ENCODE measurements around the gene LSM14B.

Gene LSM14B

DNA sequence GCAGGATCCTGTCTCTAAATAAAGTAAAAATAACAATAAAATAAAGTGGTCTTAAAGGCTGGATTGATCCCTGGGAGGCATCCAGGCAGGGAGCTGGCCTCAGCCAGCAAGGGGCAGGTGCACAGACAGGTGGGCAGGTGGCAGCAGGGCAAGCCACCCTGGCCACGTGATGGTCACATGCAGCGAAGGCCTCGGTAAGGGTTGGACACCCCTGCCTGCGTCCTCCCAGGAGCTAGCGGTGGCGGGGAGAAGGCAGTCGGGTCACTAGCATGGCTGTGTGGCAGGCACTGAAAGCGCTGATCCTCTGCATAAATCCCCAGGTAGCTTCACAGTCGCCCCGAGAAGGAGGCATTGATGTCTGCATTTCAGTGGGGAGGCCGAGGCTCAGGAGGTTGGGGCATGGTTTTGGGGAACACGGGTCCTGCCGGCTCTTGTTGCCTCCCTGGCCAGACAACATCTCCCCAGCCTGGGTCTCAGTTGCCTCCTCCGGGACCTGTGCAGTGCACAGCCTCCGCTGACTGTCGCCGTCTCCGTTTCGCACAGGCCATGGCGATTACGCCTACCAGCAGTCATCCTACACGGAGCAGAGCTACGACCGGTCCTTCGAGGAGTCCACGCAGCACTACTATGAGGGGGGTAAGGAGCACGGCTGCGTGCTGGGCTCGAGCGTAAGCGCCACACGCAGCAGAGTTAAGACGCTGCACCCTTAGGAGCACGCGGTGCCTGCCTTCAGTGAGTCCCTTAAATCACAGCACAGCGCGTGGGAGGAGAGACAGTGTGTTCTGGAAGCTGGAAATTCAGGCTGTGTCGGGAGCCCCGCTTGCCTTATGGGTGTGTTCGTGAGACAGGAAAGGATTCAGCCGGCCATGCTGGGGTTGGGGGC, 42.8 kb downstream of the LSM14B start:
- DNase-seq: no peak

- no peak for DNase-seq
Measured at GRCh38 chr20:62165762-62166399, 43.6 kb downstream of the LSM14B start.

- no peak for DNase-seq
Measured at GRCh38 chr20:62167474-62167873, 45.2 kb downstream of the LSM14B start.

DNA sequence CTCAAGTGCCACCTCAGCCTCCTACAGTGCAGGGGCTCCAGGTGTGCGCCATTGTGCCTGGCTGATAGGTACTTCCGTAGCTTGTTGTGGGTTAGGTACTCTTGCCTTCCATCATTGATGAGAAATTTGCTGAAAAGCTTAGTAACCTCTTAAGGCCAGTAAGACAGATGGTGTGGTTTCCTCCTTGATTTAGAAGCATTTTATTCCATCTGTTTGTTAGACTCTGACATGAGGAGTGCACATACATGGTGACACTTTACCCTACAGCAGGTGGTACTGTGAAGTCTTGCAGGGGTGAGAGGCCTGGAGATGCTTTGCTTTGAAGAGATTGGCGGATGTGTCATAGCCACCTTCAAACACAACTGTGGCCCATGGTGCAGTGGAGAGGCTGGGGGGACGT, 45.8 kb downstream of the LSM14B start:
- DNase-seq: no peak

GRCh38 chr20:62168890-62169435, 46.7 kb downstream of the LSM14B start:
- no peak for DNase-seq

- DNase-seq: no peak
Measured at GRCh38 chr20:62170536-62170935, 48.3 kb downstream of the LSM14B start.

DNA sequence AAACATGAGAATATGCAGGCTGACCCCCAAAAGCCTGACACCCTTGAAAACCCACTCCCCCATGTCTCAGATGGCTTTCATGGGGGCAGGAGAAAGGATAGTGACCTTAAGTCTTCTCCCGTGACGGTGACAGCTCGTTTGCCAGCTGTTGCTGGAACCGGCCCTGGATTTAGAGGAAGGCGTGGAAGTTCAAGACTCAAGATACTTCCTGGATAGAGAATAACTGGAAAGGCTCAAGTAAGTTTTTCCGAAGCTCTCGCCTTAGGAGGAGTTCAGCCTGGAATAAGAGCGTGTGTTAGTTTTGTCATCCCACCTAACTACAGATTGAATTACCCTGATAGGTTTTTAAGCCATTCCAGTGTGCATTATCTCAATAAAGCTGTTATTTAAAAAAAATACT, 49.0 kb downstream of the LSM14B start:
- DNase-seq: no peak

GRCh38 chr20:62172666-62173065, 50.4 kb downstream of the LSM14B start:
- DNase-seq: no peak

- DNase-seq: no peak
Measured at GRCh38 chr20:62174021-62174804, 51.9 kb downstream of the LSM14B start.

GRCh38 chr20:62174870-62175624, 52.8 kb downstream of the LSM14B start:
- no peak for DNase-seq

DNA sequence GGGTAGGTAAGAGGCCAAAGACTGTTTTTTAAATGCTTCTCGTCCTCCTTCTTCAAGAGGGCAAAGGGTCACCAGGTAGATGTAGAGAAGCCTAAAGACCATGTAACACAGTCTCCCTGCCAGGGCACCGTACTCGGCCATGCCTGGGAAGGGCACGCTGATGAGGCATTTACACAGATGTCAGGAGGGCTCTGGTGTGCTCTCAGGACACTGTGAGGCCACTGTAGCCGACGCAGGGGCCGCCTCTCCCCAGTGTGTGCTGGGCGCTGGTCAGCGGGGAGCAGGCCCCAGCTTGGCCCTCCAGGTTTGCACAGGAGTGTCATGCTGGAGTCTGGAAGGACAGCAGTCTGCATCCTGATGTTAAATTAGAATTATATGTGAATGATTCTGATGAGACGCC, 53.4 kb downstream of the LSM14B start:
- no peak for DNase-seq

DNA sequence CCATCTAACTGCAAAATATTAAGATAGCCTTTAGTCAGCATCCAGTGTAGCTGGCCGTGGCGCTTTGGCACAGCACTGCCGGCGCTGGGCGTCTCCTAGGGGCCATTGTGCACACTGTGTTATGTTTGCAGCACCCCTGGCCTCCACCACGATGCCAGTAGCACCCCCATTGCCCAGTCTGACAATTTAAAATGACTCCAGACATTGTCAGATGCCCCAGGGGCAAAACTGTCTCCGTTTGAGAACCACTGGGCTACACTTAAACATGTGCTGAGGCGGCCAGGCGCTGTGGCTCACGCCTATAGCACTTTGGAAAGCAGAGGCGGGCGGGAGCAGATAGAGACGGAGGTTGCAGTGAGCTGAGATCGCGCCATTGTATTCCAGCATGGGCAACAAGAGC, 54.6 kb downstream of the LSM14B start:
- DNase-seq: no peak

GRCh38 chr20:62177307-62177706, 55.0 kb downstream of the LSM14B start:
- DNase-seq: no peak

DNA sequence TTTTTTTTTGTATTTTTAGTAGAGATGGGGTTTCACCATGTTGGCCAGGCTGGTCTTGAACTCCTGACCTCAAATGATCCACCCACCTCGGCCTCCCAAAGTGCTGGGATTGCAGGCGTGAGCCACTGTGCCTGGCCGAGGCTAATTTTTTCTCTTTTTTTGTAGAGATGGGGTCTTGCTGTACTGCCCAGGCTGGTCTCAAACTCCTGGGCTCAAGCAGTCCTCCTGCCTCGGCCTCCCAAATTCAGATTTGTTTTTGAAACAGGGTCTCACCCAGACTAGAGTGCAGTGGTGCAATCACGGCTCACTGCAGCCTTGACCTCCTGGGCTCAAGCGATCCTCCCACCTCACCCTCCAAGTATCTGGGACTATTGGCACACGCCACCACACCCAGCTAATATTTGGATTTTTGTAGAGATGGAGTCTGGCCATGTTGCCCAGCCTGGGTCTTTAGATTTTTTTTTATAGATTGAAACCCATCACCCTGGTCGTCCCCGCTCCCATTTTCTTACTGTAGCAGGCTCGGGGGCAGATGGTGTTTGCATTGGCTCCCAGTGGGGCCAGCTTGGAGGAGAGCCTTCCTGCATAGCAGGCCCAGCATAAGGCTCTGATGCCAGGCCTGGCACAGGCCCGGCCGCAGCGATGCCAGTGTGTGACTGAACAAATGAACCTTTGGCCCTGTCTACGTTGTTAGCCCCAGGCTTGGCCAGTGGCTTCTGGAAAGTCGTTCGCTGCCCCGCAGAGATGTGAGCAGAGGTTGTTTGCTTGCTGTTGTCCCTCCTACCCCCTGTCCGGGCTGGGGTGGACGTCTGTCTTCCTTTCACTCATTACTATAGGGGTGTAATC, 56.3 kb downstream of the LSM14B start:
- no peak for DNase-seq

DNA sequence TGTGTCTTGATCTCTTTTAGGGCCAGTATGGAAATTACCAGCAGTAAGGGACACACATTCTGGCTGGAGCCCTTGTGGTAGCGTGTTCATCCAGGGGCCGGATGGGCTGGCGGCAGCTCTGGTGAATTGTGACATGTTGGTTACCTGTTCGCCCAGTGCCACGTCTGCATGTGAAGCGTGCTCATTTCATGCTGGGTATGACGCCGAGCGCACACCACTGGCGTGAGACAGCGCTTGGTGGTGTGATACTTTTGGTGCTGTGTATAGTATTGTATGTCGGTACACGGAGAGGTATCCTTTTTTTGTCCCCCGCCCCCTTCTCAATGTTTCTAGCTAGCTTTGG, 56.9 kb downstream of the LSM14B start:
- DNase-seq: no peak

GRCh38 chr20:62181808-62182207, 59.5 kb downstream of the LSM14B start:
- DNase-seq: peak; percentile 29

DNA sequence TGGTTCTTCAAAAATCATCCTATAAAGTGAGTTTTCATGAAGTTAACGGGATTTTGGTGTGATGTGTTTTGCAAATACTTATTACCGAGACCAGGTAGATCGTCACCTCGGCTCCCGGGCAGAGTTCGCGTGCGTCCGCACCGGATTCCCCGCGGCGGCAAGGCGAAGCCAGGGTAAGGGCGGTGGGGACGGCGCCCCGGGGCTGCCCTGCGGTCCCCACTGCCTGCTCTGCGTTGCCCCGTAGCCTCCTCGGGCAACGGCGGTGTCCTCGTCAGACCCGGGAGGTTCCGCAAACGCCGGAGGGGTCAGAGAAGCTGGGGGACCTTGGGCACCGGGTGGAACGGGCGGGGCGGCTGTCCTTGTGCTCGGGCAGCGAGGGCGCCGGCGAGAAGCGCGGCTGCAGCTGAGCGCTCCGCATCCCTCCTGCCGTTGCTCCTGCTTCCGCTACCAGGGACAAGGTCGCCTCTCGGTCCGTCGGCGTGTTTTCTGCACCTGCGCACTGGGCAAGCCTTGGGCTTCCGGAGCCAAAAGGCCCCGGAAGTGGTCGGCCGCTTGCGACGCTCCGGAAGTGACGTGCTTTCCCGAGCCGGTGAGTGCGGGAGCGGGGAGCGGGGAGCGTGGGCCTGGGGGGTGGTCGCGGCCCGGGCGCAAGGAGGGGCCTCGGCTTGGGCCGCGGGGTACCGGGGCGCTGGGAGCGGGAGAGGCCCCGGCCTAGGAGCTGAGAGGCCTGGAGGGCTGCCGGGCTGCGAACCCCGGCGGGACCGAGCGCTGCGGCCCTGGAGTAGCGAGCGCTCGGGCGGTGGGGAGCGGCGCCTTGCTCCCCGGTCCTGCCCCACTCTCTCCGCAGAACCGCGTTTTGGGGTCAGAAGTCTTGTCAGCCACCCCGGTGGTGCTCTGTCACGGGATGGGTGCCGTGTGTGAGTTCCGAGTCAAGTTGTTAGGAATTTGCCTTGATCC, 60.5 kb downstream of the LSM14B start, which contains the start of gene MTG2:
Gene MTG2 (plus strand): TSS at position 560 of the 957 bp plus-strand sequence. CDS start 10,393 bp downstream, outside the sequence.
- DNase-seq: peak; percentile 99

DNA sequence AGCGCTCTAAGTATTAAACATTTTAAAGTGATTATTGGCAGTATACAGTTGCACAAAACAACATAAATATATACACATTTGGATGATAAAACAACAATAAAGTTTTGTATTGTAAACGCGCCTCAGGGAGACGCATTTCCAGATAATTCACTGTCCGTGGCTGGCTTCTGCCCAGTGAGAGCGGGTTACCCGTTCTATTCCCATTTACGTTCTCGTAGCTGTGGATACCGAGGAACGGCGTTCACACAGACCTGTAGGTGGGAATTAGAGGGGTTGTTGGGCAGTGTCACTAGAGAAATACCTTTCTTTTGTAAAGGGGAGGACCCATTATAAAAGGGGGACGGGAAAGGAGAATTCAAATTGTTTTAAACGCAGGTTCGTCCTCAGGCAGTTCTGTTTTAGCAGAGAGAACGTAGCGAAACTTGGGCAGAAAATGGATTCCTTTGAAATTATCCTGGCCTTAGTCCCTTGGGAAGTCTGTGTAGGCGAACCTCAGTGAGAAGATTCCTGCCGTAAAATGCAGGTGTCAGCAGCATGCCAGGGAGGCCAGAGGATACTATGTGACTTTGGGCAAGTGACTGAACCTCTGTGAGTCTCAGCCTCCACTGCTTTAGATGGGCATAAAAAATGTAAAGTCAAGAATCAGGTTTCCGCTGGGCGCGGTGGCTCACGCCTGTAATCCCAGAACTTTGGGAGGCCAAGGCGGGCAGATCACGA, 61.3 kb downstream of the LSM14B start:
- DNase-seq: peak; percentile 44
